ENCODE results near the gene MEIOSIN. TPM values are rescaled to one million over a fixed set of nuclear protein-coding genes. Genes with fewer than 3 reads are reported as not detected.
"Not testable (repeated sequence)": the region's sequence is repeated elsewhere in the genome, so short reads cannot be mapped to it uniquely, and the experiment has no call there.

MEIOSIN gene
- total and polyA plus RNA-seq, 4 donors = not detected

DNA sequence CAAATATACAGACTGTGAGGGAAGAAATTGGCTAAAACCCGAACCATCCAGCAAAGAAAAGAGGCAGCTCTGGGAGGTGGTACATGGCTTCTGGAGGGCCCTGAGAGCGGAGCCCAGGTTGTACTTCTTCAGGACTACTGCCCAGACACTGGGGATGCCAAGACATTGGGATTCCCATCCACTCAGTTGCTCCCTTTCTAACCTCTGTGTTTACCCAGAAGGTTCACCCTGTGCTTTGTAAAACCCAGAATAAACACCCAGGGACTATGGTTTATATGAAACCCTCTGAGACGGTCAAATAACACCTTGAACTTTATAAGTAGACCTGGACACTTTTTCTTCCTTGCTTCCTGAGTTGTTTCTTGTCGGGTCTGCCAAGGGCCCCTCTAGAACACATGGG lies 9.7 kb downstream of the MEIOSIN start:
- no peaks in the 10 kb centered on the region for H3K27me3 ChIP-seq (ENCODE audit: control insufficient read depth in 1 of 2, insufficient read depth in 2 of 2, low read length in 1 of 2)
- ATAC-seq (ENCODE audit: low FRiP score) = no peak
- no peak overlapping the region for H3K4me3 ChIP-seq (ENCODE audit: low read length in 2 of 2)
- H3K9me3 ChIP-seq (ENCODE audit: control insufficient read depth, low read length) = no peaks in the 10 kb centered on the region
- no peak overlapping the region for H3K27ac ChIP-seq (ENCODE audit: low read depth in 1 of 2, low read length in 2 of 2)
- intact Hi-C loops (cut with DNase I) = no loop called here
- no peaks in the 10 kb centered on the region for H3K36me3 ChIP-seq (ENCODE audit: control insufficient read depth in 1 of 2, insufficient read depth in 2 of 2, low read length in 1 of 2)
- DNase-seq = no peak
- WGBS, 2 donors = 69 to 77% methylated on average over 4 of the region's 4 CpGs
- no peaks in the 10 kb centered on the region for H3K4me1 ChIP-seq (ENCODE audit: control insufficient read depth in 1 of 2, insufficient read depth in 2 of 2, low read length in 2 of 2)

DNA sequence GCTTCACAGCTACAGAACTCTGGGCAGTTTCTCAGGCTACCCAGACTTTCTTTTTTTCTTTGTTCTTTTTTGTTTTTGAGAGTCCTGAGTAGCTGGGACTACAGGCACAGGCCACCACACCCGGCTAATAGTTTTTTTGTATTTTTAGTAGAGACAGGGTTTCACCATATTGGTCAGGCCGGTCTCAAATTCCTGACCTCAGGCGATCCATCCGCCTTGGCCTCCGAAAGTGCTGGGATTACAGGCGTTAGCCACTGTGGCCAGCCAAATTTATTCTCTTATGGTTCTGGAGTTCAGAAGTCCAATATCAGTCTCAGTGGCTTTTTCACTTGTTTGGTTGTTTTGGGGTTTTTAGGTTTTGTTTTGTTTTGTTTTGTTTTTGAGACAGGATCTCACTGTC lies 12.4 kb downstream of the MEIOSIN start:
- Histone ChIP-seq H3K4me1 (ENCODE audit: control insufficient read depth in 1 of 2, insufficient read depth in 2 of 2, low read length in 2 of 2) (no peaks in the 10 kb centered on the region), H3K27ac (ENCODE audit: low read depth in 1 of 2, low read length in 2 of 2) (no peak overlapping the region), H3K4me3 (ENCODE audit: low read length in 2 of 2) (no peak overlapping the region), H3K9me3 (ENCODE audit: control insufficient read depth, low read length) (no peaks in the 10 kb centered on the region), H3K27me3 (ENCODE audit: control insufficient read depth in 1 of 2, insufficient read depth in 2 of 2, low read length in 1 of 2) (no peaks in the 10 kb centered on the region), H3K36me3 (ENCODE audit: control insufficient read depth in 1 of 2, insufficient read depth in 2 of 2, low read length in 1 of 2) (no peaks in the 10 kb centered on the region)
- ATAC-seq (ENCODE audit: low FRiP score) = no peak
- intact Hi-C loops (cut with DNase I) = no loop called here
- DNase-seq = no peak
- WGBS, 2 donors = 84 to 88% methylated on average over 6 of the region's 6 CpGs

DNA sequence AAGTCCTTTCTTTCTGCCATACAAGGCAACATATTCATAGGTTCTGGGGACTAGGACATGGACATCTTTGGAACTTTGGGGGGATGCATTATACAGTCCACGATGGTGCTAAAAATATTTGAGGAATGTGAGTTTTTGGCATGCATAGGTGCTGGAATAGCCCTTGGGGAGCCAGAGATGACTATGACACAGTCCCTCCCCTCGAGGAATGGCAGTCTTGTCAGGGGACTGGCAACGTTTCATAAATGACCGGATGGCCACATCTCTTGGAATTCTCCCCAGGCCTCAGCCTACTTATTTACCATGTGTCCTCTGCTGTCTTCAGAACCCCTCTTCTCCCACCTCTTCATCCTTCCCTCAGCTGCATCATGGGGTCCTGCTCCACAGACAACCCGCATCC lies 13.6 kb downstream of the MEIOSIN start:
- WGBS, 2 donors = 58 to 61% methylated on average over 5 of the region's 5 CpGs
- ATAC-seq (ENCODE audit: low FRiP score) (no peak), DNase-seq (no peak)
- intact Hi-C loops (cut with DNase I) = no loop called here
- no peaks in the 10 kb centered on the region for H3K9me3 ChIP-seq (ENCODE audit: control insufficient read depth, low read length)
- H3K36me3 ChIP-seq (ENCODE audit: control insufficient read depth in 1 of 2, insufficient read depth in 2 of 2, low read length in 1 of 2) = no peaks in the 10 kb centered on the region
- no peaks in the 10 kb centered on the region for H3K4me1 ChIP-seq (ENCODE audit: control insufficient read depth in 1 of 2, insufficient read depth in 2 of 2, low read length in 2 of 2)
- no peaks in the 10 kb centered on the region for H3K27me3 ChIP-seq (ENCODE audit: control insufficient read depth in 1 of 2, insufficient read depth in 2 of 2, low read length in 1 of 2)
- H3K27ac ChIP-seq (ENCODE audit: low read depth in 1 of 2, low read length in 2 of 2) = no peak overlapping the region
- H3K4me3 ChIP-seq (ENCODE audit: low read length in 2 of 2) = no peak overlapping the region

DNA sequence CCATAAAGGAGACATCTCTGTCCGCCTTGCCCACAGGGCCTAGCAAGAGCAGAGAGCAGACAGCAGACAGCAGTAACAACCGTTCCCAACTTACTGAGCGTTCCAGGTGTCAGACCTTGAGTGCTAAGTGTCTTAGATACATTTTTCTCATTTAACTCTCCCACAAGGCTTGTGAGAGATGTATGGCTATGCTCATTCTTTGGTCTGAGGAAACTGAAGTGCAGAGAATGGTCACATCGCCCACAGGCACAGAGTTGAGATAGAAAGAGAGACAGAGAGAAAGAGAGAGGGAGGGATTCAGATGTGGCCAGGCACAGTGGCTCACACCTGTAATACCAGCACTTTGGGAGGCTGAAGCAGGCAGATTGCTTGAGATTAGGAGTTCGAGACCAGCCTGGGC lies 14.3 kb downstream of the MEIOSIN start:
- no peaks in the 10 kb centered on the region for H3K4me1 ChIP-seq (ENCODE audit: control insufficient read depth in 1 of 2, insufficient read depth in 2 of 2, low read length in 2 of 2)
- H3K9me3 ChIP-seq (ENCODE audit: control insufficient read depth, low read length) = no peaks in the 10 kb centered on the region
- H3K27ac ChIP-seq (ENCODE audit: low read depth in 1 of 2, low read length in 2 of 2) = no peak overlapping the region
- H3K36me3 ChIP-seq (ENCODE audit: control insufficient read depth in 1 of 2, insufficient read depth in 2 of 2, low read length in 1 of 2) = no peaks in the 10 kb centered on the region
- H3K27me3 ChIP-seq (ENCODE audit: control insufficient read depth in 1 of 2, insufficient read depth in 2 of 2, low read length in 1 of 2) = no peaks in the 10 kb centered on the region
- intact Hi-C loops (cut with DNase I) = no loop called here
- DNase-seq (no peak), ATAC-seq (ENCODE audit: low FRiP score) (no peak)
- WGBS, 2 donors = 84 to 88% methylated on average over 5 of the region's 5 CpGs
- H3K4me3 ChIP-seq (ENCODE audit: low read length in 2 of 2) = no peak overlapping the region

DNA sequence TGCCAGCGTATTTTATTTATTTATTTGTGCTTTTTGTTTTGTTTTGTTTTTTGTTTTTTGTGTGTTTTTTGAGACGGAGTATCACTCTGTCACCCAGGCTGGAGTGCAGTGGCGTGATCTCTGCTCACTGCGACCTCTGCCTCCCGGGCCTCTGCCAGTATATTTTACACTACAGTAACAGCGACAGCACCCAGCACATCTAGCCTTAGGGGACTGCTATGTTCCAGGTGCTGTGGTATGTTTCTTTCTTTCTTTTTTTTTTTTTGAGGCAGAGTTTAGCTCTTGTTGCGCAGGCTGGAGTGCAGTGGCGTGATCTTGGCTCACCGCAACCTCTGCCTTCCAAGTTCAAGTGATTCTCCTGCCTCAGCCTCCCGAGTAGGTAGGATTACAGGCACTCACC lies 18.2 kb downstream of the MEIOSIN start:
- WGBS, 2 donors = 90 to 93% methylated on average over 10 of the region's 10 CpGs
- DNase-seq; H3K27ac ChIP-seq (ENCODE audit: low read depth in 1 of 2, low read length in 2 of 2); ATAC-seq (ENCODE audit: low FRiP score); H3K9me3 ChIP-seq (ENCODE audit: control insufficient read depth, low read length); H3K27me3 ChIP-seq (ENCODE audit: control insufficient read depth in 1 of 2, insufficient read depth in 2 of 2, low read length in 1 of 2); H3K4me3 ChIP-seq (ENCODE audit: low read length in 2 of 2); H3K36me3 ChIP-seq (ENCODE audit: control insufficient read depth in 1 of 2, insufficient read depth in 2 of 2, low read length in 1 of 2); H3K4me1 ChIP-seq (ENCODE audit: control insufficient read depth in 1 of 2, insufficient read depth in 2 of 2, low read length in 2 of 2); intact Hi-C loops (cut with DNase I): not testable (repeated sequence)

DNA sequence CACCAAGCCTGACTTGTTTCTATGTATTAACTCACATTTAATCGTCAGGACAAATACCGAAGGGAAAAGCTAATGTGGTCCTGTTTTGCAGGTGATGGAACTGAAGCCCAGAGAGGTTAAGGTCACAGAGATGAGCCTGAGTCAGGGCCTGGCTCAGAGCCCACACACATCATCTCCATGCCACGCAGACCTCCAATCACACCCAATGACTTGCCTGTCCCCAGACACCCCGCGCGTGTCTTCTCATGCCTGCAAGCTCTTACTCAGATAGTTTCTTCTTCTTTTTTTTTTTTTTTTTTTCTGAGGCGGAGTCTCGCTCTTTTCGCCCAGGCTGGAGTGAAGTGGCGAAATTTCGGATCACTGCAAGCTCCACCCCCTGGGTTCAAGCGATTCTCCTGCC lies 19.4 kb downstream of the MEIOSIN start:
- DNase-seq = no peak
- Histone ChIP-seq H3K9me3 (ENCODE audit: control insufficient read depth, low read length) (no peaks in the 10 kb centered on the region), H3K27me3 (ENCODE audit: control insufficient read depth in 1 of 2, insufficient read depth in 2 of 2, low read length in 1 of 2) (no peaks in the 10 kb centered on the region), H3K4me3 (ENCODE audit: low read length in 2 of 2) (no peak overlapping the region), H3K36me3 (ENCODE audit: control insufficient read depth in 1 of 2, insufficient read depth in 2 of 2, low read length in 1 of 2) (no peaks in the 10 kb centered on the region), H3K4me1 (ENCODE audit: control insufficient read depth in 1 of 2, insufficient read depth in 2 of 2, low read length in 2 of 2) (no peaks in the 10 kb centered on the region), H3K27ac (ENCODE audit: low read depth in 1 of 2, low read length in 2 of 2) (no peak overlapping the region)
- no peak for ATAC-seq (ENCODE audit: low FRiP score)
- 96 to 98% methylated on average over 11 to 12 of the region's 12 CpGs for WGBS, 2 donors
- intact Hi-C loops (cut with DNase I) = no loop called here

DNA sequence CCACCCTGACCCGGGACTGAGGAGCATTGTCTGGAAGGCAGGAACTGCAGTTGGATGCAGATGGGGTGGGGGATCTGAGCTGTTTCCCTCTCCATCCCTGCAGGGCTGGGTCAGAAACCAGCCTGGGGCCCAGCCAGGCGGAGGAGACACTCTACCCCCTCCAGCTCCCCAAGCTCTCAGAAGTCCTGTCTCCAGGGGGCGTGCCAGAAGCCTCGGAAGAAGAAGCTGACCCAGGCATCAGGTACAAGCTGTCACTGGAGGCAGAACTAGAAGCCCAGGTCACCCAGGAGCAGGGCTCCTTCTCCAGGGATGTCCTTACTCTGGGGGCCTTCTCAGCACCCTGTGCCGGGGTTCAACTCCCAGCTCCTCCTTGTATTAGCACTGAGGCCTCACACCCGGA lies 20.3 kb downstream of the MEIOSIN start:
- 71 to 74% methylated on average over 6 of the region's 6 CpGs for WGBS, 2 donors
- no peak for DNase-seq
- no peaks in the 10 kb centered on the region for H3K27me3 ChIP-seq (ENCODE audit: control insufficient read depth in 1 of 2, insufficient read depth in 2 of 2, low read length in 1 of 2)
- H3K9me3 ChIP-seq (ENCODE audit: control insufficient read depth, low read length) = no peaks in the 10 kb centered on the region
- H3K27ac ChIP-seq (ENCODE audit: low read depth in 1 of 2, low read length in 2 of 2) = no peak overlapping the region
- H3K4me1 ChIP-seq (ENCODE audit: control insufficient read depth in 1 of 2, insufficient read depth in 2 of 2, low read length in 2 of 2) = no peaks in the 10 kb centered on the region
- H3K36me3 ChIP-seq (ENCODE audit: control insufficient read depth in 1 of 2, insufficient read depth in 2 of 2, low read length in 1 of 2) = no peaks in the 10 kb centered on the region
- no peak overlapping the region for H3K4me3 ChIP-seq (ENCODE audit: low read length in 2 of 2)
- no peak for ATAC-seq (ENCODE audit: low FRiP score)
- intact Hi-C loops (cut with DNase I) = no loop called here

DNA sequence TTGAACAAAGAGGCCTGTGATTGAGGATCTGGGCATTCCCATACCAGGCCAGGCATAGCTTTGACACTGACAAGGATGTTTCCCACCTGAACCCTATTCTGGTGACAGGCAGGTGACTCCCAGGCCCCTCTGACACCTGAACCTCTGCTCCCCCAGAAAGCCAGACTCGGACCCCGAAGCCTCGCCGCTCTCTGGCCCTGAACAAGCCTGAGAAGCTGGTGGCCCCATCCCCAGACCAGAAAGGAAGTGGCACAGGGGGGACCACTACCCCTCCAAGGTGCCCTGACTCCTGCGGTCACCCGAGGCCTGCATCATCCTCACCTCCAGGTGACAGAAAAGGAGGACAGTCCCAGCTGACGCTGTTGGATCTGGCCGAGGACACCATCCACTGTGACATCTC lies 21.1 kb downstream of the MEIOSIN start:
- WGBS, 2 donors = 96% methylated on average over 8 of the region's 8 CpGs
- no peak for ATAC-seq (ENCODE audit: low FRiP score)
- intact Hi-C loops (cut with DNase I) = no loop called here
- no peak for DNase-seq
- Histone ChIP-seq H3K9me3 (ENCODE audit: control insufficient read depth, low read length) (no peaks in the 10 kb centered on the region), H3K4me3 (ENCODE audit: low read length in 2 of 2) (no peak overlapping the region), H3K36me3 (ENCODE audit: control insufficient read depth in 1 of 2, insufficient read depth in 2 of 2, low read length in 1 of 2) (no peaks in the 10 kb centered on the region), H3K27ac (ENCODE audit: low read depth in 1 of 2, low read length in 2 of 2) (no peak overlapping the region), H3K4me1 (ENCODE audit: control insufficient read depth in 1 of 2, insufficient read depth in 2 of 2, low read length in 2 of 2) (no peaks in the 10 kb centered on the region), H3K27me3 (ENCODE audit: control insufficient read depth in 1 of 2, insufficient read depth in 2 of 2, low read length in 1 of 2) (no peaks in the 10 kb centered on the region)

DNA sequence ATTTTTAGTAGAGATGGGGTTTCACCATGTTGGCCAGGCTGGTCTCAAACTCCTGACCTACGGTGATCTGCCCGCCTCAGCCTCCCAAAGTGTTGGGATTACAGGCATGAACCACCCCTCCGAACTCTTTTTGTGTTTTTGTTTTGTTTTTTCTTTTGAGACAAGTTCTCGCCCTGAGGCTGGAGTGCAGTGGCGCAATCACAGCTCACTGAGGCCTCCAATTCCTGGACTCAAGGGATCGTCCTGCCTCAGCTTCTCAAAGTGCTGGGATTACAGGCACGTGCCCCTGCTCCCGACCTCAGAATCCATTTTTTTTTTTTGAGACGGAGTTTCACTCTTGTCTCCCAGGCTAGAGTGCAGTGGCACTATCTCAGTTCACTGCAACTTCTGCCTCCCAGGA lies 24.5 kb downstream of the MEIOSIN start:
- Histone ChIP-seq H3K27me3 (ENCODE audit: control insufficient read depth in 1 of 2, insufficient read depth in 2 of 2, low read length in 1 of 2) (no peaks in the 10 kb centered on the region), H3K4me1 (ENCODE audit: control insufficient read depth in 1 of 2, insufficient read depth in 2 of 2, low read length in 2 of 2) (no peaks in the 10 kb centered on the region), H3K27ac (ENCODE audit: low read depth in 1 of 2, low read length in 2 of 2) (no peak overlapping the region), H3K9me3 (ENCODE audit: control insufficient read depth, low read length) (no peaks in the 10 kb centered on the region), H3K4me3 (ENCODE audit: low read length in 2 of 2) (no peak overlapping the region), H3K36me3 (ENCODE audit: control insufficient read depth in 1 of 2, insufficient read depth in 2 of 2, low read length in 1 of 2) (no peaks in the 10 kb centered on the region)
- no peak for DNase-seq
- ATAC-seq (ENCODE audit: low FRiP score) = no peak
- 82 to 85% methylated on average over 9 of the region's 9 CpGs for WGBS, 2 donors
- intact Hi-C loops (cut with DNase I) = no loop called here

All from aorta (tissue), 5 donors.